IMR-90 (cell line): Measurements from ENCODE around the gene DLG5. TPM values are rescaled to one million over a fixed set of nuclear protein-coding genes. Genes with fewer than 3 reads are reported as not detected.

ENCODE experiments used
- ATAC-seq: fragments of 200-7000 bp; cut with Tn5 transposase; 2 replicates; pipeline ENCODE4 v1.9.1; 2020; ENCODE audit warnings: low read depth, mild to moderate bottlenecking, moderate library complexity
- BruUV-seq: library from RNA; stranded (reverse); fragments of 400-500 nt; replicated peaks from 2 replicates; lab custom pipeline; 2021; lab: Mats Ljungman, UMichigan
- CTCF ChIA-PET: fragments of 300-600 bp; formaldehyde crosslinking; extraction: SDS; loops from one replicate; lab custom pipeline; 2021; ENCODE audit warnings: antibody characterized with exemption; lab: Yijun Ruan, JAX
- POLR2A ChIA-PET: fragments of 300-600 bp; sonication (Branson Sonifier 250); formaldehyde crosslinking; loops from one replicate; lab custom pipeline; 2022; ENCODE audit warnings: antibody characterized with exemption; ENCODE audit not compliant: unreplicated experiment; lab: Charles Lee
- DNase-seq: peaks from one replicate; pipeline ENCODE4 v3.0.0; 2013
- H2AFZ ChIP-seq: replicated peaks from 2 replicates; pipeline ENCODE3; 2013; ENCODE audit warnings: low read length, mild to moderate bottlenecking; ENCODE audit not compliant: poor library complexity
- H2AK5ac ChIP-seq: 2 replicates; pipeline ENCODE4 v1.6.1; 2013; ENCODE audit warnings: low read depth, low read length, inconsistent platforms
- H2AK9ac ChIP-seq: replicated peaks from 2 replicates; pipeline ENCODE3; 2013; ENCODE audit warnings: mild to moderate bottlenecking, low read depth, low read length, moderate library complexity; ENCODE audit not compliant: poor library complexity
- H2BK120ac ChIP-seq: 2 replicates; pipeline ENCODE4 v1.6.1; 2013; ENCODE audit warnings: low read depth, low read length, inconsistent platforms
- H2BK15ac ChIP-seq: 3 replicates; pipeline ENCODE4 v1.6.1; 2013; ENCODE audit warnings: low read depth, low read length, inconsistent platforms
- H2BK20ac ChIP-seq: 2 replicates; pipeline ENCODE4 v1.6.1; 2013; ENCODE audit warnings: low read depth, mild to moderate bottlenecking, inconsistent platforms, low read length, moderate library complexity
- H2BK5ac ChIP-seq: 2 replicates; pipeline ENCODE4 v1.6.1; 2013; ENCODE audit warnings: mild to moderate bottlenecking, low read depth, low read length, inconsistent platforms; ENCODE audit not compliant: poor library complexity, severe bottlenecking
- H3K14ac ChIP-seq: replicated peaks from 2 replicates; pipeline ENCODE4 v1.6.1; 2013; ENCODE audit warnings: low read depth, low read length, inconsistent platforms
- H3K18ac ChIP-seq: 2 replicates; pipeline ENCODE4 v1.6.1; 2013; ENCODE audit warnings: low read depth, low read length, control low read depth
- H3K23ac ChIP-seq: 2 replicates; pipeline ENCODE4 v1.6.1; 2013; ENCODE audit warnings: low read depth, low read length, inconsistent platforms
- H3K27ac ChIP-seq: 2 replicates; pipeline ENCODE4 v1.5.1; 2013; ENCODE audit warnings: mild to moderate bottlenecking, control low read depth, low read length; ENCODE audit not compliant: insufficient read depth
- H3K27me3 ChIP-seq: 2 replicates; pipeline ENCODE4 v1.6.1; 2013; ENCODE audit warnings: low read length; ENCODE audit not compliant: control insufficient read depth, insufficient read depth
- H3K36me3 ChIP-seq: 2 replicates; pipeline ENCODE4 v1.6.1; 2013; ENCODE audit warnings: low read length, mixed read lengths; ENCODE audit not compliant: control insufficient read depth, insufficient read depth
- H3K4ac ChIP-seq: 2 replicates; pipeline ENCODE4 v1.6.1; 2013; ENCODE audit warnings: low read depth, low read length, inconsistent platforms
- H3K4me1 ChIP-seq: 2 replicates; pipeline ENCODE4 v1.6.1; 2013; ENCODE audit warnings: low read length, mixed read lengths; ENCODE audit not compliant: control insufficient read depth, insufficient read depth
- H3K4me2 ChIP-seq: 2 replicates; pipeline ENCODE4 v1.6.1; 2013; ENCODE audit warnings: low read depth, mild to moderate bottlenecking, control low read depth, low read length, moderate library complexity
- H3K4me3 ChIP-seq: 2 replicates; pipeline ENCODE4 v1.5.1; 2013; ENCODE audit warnings: low read depth, mild to moderate bottlenecking, control low read depth, low read length, moderate library complexity; ENCODE audit not compliant: insufficient read depth
- H3K56ac ChIP-seq: 2 replicates; pipeline ENCODE4 v1.6.1; 2013; ENCODE audit warnings: low read length, inconsistent platforms; ENCODE audit not compliant: insufficient read depth; ENCODE audit errors: extremely low read depth
- H3K79me1 ChIP-seq, 2 experiments: 2 replicates each; pipeline ENCODE4 v1.6.1; 2013; ENCODE audit warnings: low read length in 2 of 2, inconsistent platforms in 1 of 2, low read depth in 1 of 2
- H3K9ac ChIP-seq: 2 replicates; pipeline ENCODE4 v1.6.1; 2013; ENCODE audit warnings: low read depth, low read length, control low read depth
- H3K9me1 ChIP-seq: 2 replicates; pipeline ENCODE4 v1.6.1; 2013; ENCODE audit warnings: low read length, inconsistent platforms; ENCODE audit not compliant: insufficient read depth
- H3K9me3 ChIP-seq: 2 replicates; pipeline ENCODE4 v1.6.1; 2013; ENCODE audit warnings: low read length; ENCODE audit not compliant: control insufficient read depth, insufficient read depth
- H4K20me1 ChIP-seq: 2 replicates; pipeline ENCODE4 v1.6.1; 2013; ENCODE audit warnings: low read length, inconsistent platforms; ENCODE audit not compliant: insufficient read depth
- H4K5ac ChIP-seq: 2 replicates; pipeline ENCODE4 v1.6.1; 2013; ENCODE audit warnings: mild to moderate bottlenecking, low read depth, low read length, control low read depth
- H4K8ac ChIP-seq, 2 experiments: 2 replicates each; pipeline ENCODE4 v1.6.1; 2013; ENCODE audit warnings: low read depth in 2 of 2, low read length in 2 of 2, control low read depth in 1 of 2, inconsistent platforms in 1 of 2
- H4K91ac ChIP-seq: 2 replicates; pipeline ENCODE4 v1.6.1; 2013; ENCODE audit warnings: low read depth, low read length, inconsistent platforms; ENCODE audit not compliant: insufficient read depth
- BHLHE40 ChIP-seq: fragments of 150-350 bp; IDR thresholded peaks from 2 replicates; pipeline ENCODE4 v1.6.1; 2016; ENCODE audit warnings: mild to moderate bottlenecking, low read depth, low read length
- CHD1 ChIP-seq: IDR thresholded peaks from 2 replicates; pipeline ENCODE4 v1.6.1; 2012; ENCODE audit warnings: low read depth, low read length, improper control_type of control experiment
- FOS ChIP-seq: fragments of 150-350 bp; IDR thresholded peaks from 2 replicates; pipeline ENCODE4 v1.6.1; 2016; ENCODE audit warnings: low read depth, low read length
- MAFK ChIP-seq: IDR thresholded peaks from 2 replicates; pipeline ENCODE4 v1.6.1; 2012; ENCODE audit warnings: low read depth, low read length, improper control_type of control experiment
- MAZ ChIP-seq: IDR thresholded peaks from 2 replicates; pipeline ENCODE4 v1.6.1; 2012; ENCODE audit warnings: low read depth, mild to moderate bottlenecking, low read length, improper control_type of control experiment, moderate library complexity, borderline replicate concordance
- MXI1 ChIP-seq: IDR thresholded peaks from 2 replicates; pipeline ENCODE4 v1.6.1; 2012; ENCODE audit warnings: low read depth, mild to moderate bottlenecking, low read length, moderate library complexity, borderline replicate concordance
- NFE2L2 ChIP-seq: fragments of 150-350 bp; IDR thresholded peaks from 2 replicates; pipeline ENCODE4 v1.6.1; 2016; ENCODE audit warnings: low read depth, mild to moderate bottlenecking, low read length
- POLR2A ChIP-seq: IDR thresholded peaks from 2 replicates; pipeline ENCODE4 v1.6.1; 2012; ENCODE audit warnings: mild to moderate bottlenecking, low read depth, low read length
- RAD21 ChIP-seq: IDR thresholded peaks from 2 replicates; pipeline ENCODE4 v1.6.1; 2012; ENCODE audit warnings: low read length, improper control_type of control experiment
- RCOR1 ChIP-seq: IDR thresholded peaks from 2 replicates; pipeline ENCODE4 v1.6.1; 2012; ENCODE audit warnings: mild to moderate bottlenecking, low read length, improper control_type of control experiment; ENCODE audit not compliant: insufficient replicate concordance
- RFX5 ChIP-seq: IDR thresholded peaks from 2 replicates; pipeline ENCODE4 v1.8.0; 2012; ENCODE audit warnings: low read depth, mild to moderate bottlenecking, low read length, moderate library complexity
- SMC3 ChIP-seq: fragments of 150-350 bp; IDR thresholded peaks from 2 replicates; pipeline ENCODE4 v1.6.1; 2016; ENCODE audit warnings: low read depth, mild to moderate bottlenecking, antibody characterized with exemption, low read length, moderate library complexity
- WGBS, 2 experiments: methylation state at CpG; one replicate each; pipeline versions ENCODE4 v1.1.5 to v1.1.7; 2013; ENCODE audit warnings: missing lambda C conversion rate in 2 of 2; ENCODE audit not compliant: insufficient read length in 1 of 2; ENCODE audit errors: extremely low coverage in 2 of 2; 5-methylcytosine and 5-hydroxymethylcytosine counted together
- dilution Hi-C: fragments of 300-500 bp; cut with HindIII; formaldehyde crosslinking; loops from one replicate; pipeline ENCODE4 v1.14.3; 2018; ENCODE audit warnings: low sequenced_read_pairs; ENCODE audit not compliant: unreplicated experiment
- in situ Hi-C: fragments of 300-500 bp; cut with MboI; formaldehyde crosslinking; loops from 3 replicates; pipeline ENCODE4 v1.14.3; 2019; ENCODE audit warnings: low sequenced_read_pairs, inconsistent platforms, mixed read lengths
- intact Hi-C: fragments of 100-400 bp; cut with micrococcal nuclease; formaldehyde crosslinking; loops from 2 replicates; pipeline ENCODE4 v1.10.0; 2022
- polyA plus RNA-seq, 3 experiments: library from polyadenylated mRNA; depleted of rRNA; stranded (reverse); fragments of >200 nt; gene quantifications; 2 replicates each; pipeline ENCODE4 v1.2.3, GENCODE V29; 2012; ENCODE audit warnings: low replicate concordance in 1 of 3
- total RNA-seq: library from RNA; depleted of rRNA; stranded (reverse); fragments of >200 nt; gene quantifications from 2 replicates; pipeline ENCODE4 v1.2.3, GENCODE V29; 2012
- TF ChIP-seq, protein P1 (sequence below): conservative IDR thresholded peaks from 2 replicates; pipeline ENCODE4 v1.5.1; 2012; ENCODE audit warnings: mild to moderate bottlenecking, low read depth, low read length, improper control_type of control experiment
- TF ChIP-seq, protein P2 (sequence below): fragments of 150-350 bp; IDR thresholded peaks from 2 replicates; pipeline ENCODE4 v1.6.1; 2017; ENCODE audit warnings: mild to moderate bottlenecking, antibody characterized with exemption, low read length, low read depth
- TF ChIP-seq, protein P3 (sequence below): fragments of 150-350 bp; IDR thresholded peaks from 2 replicates; pipeline ENCODE4 v1.6.1; 2016; ENCODE audit warnings: low read depth, mild to moderate bottlenecking, low read length, moderate library complexity, borderline replicate concordance

DLG5 gene
- total and polyA plus RNA-seq, 2 of the 4 experiments (the other 2 are of a cell fraction): 12.7 to 28.7 TPM

DNA sequence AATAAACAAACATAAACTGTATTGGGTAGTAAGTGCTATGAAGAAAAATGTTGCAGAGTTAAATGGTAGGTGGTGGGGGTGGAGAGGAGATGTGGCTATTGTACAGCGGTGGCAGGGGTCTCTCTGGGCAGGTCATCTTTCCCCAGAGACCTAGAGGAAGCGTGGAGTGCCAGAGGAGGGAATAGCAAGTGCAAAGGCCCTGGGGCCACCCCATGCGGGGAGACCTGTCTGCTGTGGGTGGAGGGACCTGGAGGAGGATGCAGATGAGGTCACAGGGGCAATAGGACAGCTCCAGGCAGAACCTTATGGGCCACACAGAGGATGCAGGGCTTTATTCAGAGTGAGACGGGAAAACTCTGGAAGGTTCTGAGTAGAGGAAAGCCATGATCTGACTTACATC, 47.5 kb downstream of the DLG5 start:
- Histone ChIP-seq H3K4me3 (no peak overlapping the region), H3K9me3 (no peaks in the 10 kb centered on the region), H3K4me2 (no peak overlapping the region), H3K23ac (0 out of 2 replicates have a peak overlapping the region, but pooled peaks have one; percentile 7), H2AK5ac (no peak overlapping the region), H3K56ac (no peak overlapping the region), H2BK120ac (no peak overlapping the region), H3K18ac (no peak overlapping the region), H3K79me1 (peaks cover 58 to 97% of the 10 kb centered on the region in 2 experiments), H2BK15ac (no peak overlapping the region), H2AFZ (no peak overlapping the region), H3K4ac (no peak overlapping the region), H3K9me1 (peaks cover 39% of the 10 kb centered on the region), H4K91ac (no peak overlapping the region), H3K36me3 (no peaks in the 10 kb centered on the region), H4K5ac (no peak overlapping the region), H3K27ac (no peak overlapping the region), H2BK20ac (no peak overlapping the region), H3K27me3 (no peaks in the 10 kb centered on the region), H3K14ac (no peak overlapping the region), H2BK5ac (no peak overlapping the region), H4K20me1 (peaks cover 87% of the 10 kb centered on the region), H2AK9ac (no peak overlapping the region), H4K8ac (no peak overlapping the region), H3K9ac (no peak overlapping the region), H3K4me1 (peaks cover 22% of the 10 kb centered on the region)
- ChIA-PET POLR2A (no interaction called here), CTCF (no interaction called here)
- intact Hi-C loops (no loop called here), dilution Hi-C loops (no loop called here), in situ Hi-C loops (no loop called here)
- TF ChIP-seq, protein P1, sequence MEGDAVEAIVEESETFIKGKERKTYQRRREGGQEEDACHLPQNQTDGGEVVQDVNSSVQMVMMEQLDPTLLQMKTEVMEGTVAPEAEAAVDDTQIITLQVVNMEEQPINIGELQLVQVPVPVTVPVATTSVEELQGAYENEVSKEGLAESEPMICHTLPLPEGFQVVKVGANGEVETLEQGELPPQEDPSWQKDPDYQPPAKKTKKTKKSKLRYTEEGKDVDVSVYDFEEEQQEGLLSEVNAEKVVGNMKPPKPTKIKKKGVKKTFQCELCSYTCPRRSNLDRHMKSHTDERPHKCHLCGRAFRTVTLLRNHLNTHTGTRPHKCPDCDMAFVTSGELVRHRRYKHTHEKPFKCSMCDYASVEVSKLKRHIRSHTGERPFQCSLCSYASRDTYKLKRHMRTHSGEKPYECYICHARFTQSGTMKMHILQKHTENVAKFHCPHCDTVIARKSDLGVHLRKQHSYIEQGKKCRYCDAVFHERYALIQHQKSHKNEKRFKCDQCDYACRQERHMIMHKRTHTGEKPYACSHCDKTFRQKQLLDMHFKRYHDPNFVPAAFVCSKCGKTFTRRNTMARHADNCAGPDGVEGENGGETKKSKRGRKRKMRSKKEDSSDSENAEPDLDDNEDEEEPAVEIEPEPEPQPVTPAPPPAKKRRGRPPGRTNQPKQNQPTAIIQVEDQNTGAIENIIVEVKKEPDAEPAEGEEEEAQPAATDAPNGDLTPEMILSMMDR: no peak
- TF ChIP-seq FOS (no peak), MAZ (no peak), POLR2A (no peak), RFX5 (no peak), RCOR1 (no peak), MAFK (no peak), BHLHE40 (no peak), SMC3 (no peak), CHD1 (no peak), MXI1 (no peak), NFE2L2 (no peak), RAD21 (no peak)
- TF ChIP-seq, protein P2, sequence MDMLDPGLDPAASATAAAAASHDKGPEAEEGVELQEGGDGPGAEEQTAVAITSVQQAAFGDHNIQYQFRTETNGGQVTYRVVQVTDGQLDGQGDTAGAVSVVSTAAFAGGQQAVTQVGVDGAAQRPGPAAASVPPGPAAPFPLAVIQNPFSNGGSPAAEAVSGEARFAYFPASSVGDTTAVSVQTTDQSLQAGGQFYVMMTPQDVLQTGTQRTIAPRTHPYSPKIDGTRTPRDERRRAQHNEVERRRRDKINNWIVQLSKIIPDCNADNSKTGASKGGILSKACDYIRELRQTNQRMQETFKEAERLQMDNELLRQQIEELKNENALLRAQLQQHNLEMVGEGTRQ: no peak
- TF ChIP-seq, protein P3, sequence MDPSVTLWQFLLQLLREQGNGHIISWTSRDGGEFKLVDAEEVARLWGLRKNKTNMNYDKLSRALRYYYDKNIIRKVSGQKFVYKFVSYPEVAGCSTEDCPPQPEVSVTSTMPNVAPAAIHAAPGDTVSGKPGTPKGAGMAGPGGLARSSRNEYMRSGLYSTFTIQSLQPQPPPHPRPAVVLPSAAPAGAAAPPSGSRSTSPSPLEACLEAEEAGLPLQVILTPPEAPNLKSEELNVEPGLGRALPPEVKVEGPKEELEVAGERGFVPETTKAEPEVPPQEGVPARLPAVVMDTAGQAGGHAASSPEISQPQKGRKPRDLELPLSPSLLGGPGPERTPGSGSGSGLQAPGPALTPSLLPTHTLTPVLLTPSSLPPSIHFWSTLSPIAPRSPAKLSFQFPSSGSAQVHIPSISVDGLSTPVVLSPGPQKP: no peak
- DNase-seq (no peak), ATAC-seq (no peak)
- BruUV-seq: no TSS peak
- WGBS, 2 experiments: 100% methylated on average over 2 of the region's 4 CpGs; no CpG with 5 or more reads in 1 of the 2 experiments
